HG03520 (cell line): ENCODE measurements around the gene CD1B.
"Not testable (repeated sequence)": the region's sequence is repeated elsewhere in the genome, so short reads cannot be mapped to it uniquely, and the experiment has no call there.

Source experiments
- ATAC-seq: cut with Tn5 transposase; IDR thresholded peaks from one replicate; pipeline ENCODE4 v1.9.1; 2021; ENCODE audit warnings: mild to moderate bottlenecking, moderate library complexity; ENCODE audit not compliant: unreplicated experiment

Gene CD1B

DNA sequence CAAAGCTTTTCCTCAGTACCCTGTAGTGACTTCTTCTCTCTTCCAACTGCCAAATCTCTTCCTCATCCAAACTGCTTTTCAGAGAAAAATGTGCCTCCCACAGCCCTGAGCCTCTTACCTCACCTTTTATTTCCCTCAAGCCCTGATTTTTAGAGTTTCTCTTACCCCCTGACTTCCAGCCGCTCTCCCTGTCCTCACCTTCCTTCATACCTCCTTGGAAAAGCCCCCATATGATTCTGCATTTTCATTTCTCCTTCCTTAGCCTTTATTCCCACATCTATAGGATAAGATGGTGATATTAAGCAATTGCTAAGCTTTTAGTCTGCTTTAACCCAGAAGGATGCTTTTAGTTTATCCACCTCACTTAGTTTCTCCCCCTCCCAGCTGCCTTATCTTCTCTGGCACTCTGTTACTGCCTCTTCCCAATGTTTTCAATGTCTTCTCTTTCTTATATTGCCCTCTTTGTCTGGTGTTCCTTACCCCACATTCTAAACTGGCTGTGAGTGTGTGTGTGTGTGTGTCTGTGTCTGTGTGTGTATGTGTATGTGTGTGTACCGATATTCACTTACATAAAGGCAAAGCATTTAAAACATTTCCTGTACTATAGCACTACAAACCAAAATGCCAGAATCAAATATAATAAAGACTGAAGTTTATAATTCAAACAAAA is at the start of gene CD1B:
TSS of gene CD1B (minus strand) at position 51 of the 670 bp plus-strand sequence. CDS start 108 bp downstream, outside the sequence.
- ATAC-seq: no peak

DNA sequence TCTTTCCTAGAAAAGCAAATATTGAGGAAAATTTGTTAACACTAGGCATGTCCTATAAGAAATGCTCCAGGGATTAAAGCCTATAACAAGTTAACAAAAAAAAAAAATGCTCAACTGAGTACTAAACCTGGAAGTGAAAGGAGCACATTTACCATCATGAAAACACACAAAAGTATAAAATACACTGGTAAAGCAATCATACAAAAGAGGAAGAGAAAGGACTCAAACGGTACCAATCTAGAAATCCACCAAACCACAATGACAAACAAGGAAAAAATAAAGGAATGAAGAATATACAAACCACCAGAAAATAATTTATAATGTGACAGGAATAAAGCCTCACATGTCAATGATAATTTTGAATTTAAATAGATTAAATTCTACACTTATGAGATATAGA is 43.5 kb upstream of the CD1B start:
- ATAC-seq: no peak

DNA sequence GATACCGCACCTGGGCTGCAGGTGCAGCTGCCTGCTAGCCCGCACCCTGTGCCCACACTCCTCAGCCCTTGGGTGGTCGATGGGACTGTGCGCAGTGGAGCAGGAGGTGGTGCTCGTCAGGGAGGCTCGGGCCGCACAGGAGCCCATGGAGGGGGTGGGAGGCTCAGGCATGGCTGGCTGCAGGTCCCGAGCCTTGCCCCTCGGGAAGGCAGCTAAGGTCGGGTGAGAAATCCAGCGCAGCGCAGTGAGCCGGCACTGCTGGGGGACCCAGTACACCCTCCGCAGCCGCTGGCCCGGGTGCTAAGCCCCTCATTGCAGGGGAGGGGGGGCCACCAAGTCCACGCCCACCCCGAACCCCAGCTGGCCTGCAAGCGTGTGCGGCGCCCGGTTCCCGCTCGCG is 42.8 kb upstream of the CD1B start:
- ATAC-seq: not testable (repeated sequence)

GRCh38 chr1:158371188-158371953 is 40.0 kb upstream of the CD1B start:
- ATAC-seq: peak; percentile 94

DNA sequence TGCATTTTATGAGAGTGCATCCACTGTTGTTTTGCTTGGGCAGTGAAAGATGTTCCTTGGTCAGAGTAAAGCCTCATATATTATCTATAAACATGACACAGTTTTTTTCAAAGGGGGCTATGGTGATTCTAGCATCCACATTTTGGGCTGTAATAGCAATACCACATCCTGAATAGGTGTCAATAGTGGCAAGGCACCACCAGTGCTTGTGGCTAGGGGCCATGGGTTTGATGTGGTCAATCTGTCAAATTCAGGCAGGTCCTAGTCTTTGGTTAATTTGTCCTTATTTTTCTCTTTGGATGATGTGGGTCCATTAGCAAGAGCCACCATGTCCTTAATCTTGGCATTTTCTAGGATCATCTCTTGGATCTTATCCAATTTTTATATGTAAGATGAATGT is 35.5 kb upstream of the CD1B start:
- no peak for ATAC-seq

DNA sequence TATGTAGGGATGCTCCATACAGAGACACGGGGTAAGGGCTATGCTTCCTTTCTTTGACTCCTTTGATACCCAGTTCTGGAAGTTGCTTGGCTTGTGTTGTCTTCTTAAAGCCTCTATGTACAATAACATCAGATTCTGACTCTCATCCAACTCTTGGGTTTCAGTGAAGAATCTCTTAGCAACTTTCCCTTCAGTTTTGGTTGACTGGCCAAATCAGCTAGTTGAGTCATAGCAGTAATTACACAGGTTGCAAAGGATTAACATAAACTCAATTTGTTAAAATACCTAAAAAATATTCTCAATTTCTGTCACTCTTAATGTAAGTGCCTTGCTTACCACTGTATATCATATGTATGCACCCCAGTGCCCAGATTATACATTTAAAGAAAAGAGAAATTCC is 31.6 kb upstream of the CD1B start:
- no peak for ATAC-seq

- no peak for ATAC-seq
Measured at GRCh38 chr1:158362482-158362881, 31.2 kb upstream of the CD1B start.

DNA sequence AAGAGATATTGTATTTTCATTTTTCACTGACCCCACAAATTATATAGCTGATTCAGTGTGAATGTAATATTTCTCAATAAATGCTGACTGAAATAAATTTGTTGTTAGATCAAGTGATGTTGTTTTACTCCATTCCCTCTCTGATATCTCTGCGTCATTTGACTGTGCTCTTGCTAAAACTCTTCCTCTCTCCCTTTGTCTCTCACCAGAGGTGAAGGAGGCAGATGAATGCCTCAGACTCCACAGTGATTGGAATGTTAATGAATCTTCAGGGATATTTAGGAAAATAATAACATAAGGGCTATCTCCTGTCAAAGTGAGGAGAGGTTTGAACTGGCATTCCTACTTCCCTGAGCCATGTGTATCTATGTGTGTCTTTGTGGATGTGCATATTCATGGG is 26.1 kb upstream of the CD1B start:
- ATAC-seq: no peak

DNA sequence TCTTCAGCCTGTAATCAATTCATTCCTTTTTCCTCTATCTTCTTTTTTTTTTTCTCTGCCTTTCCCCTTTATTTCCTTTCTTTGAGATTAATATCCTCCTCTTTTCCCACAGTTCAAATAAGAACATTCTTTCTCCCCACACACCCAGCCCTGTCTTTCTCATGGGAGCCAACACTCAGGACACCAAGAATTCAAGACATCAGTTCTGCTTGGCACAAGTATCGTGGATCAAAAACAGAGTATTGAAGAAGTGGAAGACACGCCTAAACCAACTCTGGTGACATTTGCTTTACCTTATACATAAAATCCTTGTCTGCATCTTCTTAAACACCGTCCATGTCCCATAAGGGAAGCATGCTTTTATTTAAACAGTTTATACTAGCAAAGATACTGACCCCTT is 25.3 kb upstream of the CD1B start:
- no peak for ATAC-seq

- ATAC-seq: no peak
Measured at GRCh38 chr1:158355773-158356285, 24.5 kb upstream of the CD1B start.

DNA sequence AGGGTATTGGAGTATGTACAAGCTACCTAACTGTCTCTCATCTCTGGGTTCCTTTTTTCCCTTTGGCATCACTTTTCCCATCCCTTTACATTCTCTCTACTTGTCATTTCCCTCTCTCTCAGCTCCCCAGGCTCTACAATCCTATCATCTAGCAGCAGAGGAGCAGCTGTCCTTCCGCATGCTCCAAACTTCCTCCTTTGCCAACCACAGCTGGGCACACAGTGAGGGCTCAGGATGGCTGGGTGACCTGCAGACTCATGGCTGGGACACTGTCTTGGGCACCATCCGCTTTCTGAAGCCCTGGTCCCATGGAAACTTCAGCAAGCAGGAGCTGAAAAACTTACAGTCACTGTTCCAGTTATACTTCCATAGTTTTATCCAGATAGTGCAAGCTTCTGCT is 22.9 kb upstream of the CD1B start:
- no peak for ATAC-seq

DNA sequence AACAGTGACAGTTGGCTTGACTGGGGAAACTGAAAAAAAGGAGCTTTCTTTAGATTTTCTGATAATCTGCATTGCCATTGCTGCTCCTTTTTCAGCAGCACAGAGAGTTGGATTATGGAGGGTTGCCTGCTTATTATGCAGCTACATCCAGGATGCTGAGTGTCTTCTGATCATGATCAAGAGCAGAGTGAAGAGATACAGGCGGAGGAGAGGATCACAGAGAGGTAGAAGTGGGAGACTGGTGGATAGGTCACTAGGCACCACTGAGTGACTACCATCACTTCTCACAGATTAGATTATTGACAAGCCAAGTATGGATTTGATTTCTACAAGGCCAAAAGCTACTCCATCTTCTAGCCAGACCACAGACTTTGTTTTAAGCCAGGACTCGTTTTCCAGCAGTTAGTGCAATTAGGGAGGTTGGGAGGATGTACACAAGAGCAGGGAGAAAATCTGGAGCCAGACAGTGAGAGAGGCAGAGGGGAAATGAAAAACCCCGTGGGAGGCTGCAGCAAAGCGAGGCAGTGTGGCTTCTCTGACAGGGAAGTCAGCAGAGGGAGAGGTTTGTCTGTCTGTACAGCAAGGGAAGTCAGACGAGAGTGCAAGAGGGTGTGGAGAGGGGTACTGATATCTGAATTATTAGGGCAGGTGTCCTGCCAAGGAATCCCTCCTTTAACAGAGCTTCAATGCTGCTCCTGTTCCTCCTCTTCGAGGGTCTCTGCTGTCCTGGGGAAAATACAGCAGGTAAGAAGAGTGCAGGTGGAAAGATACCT is 22.2 kb upstream of the CD1B start, which contains the start of gene CD1E:
TSS of gene CD1E (plus strand) at position 592 of the 773 bp plus-strand sequence. CDS start at position 687, 95 bp downstream.
- ATAC-seq: no peak

DNA sequence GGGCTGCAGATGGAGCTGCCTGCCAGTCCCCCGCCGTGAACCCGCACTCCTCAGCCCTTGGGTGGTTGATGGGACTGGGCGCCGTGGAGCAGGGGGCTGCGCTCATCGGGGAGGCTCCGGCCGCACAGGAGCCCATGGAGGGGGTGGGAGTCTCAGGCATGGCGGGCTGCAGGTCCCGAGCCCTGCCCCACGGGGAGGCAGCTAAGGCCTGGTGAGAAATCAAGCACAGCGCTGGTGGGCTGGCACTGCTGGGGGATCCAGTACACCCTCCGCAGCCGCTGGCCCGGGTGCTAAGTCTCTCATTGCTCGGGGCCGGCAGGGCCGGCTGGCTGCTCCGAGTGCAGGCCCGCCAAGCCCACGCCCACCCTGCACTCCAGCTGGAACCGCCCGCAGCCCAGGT is 17.6 kb upstream of the CD1B start:
- ATAC-seq: not testable (repeated sequence)

DNA sequence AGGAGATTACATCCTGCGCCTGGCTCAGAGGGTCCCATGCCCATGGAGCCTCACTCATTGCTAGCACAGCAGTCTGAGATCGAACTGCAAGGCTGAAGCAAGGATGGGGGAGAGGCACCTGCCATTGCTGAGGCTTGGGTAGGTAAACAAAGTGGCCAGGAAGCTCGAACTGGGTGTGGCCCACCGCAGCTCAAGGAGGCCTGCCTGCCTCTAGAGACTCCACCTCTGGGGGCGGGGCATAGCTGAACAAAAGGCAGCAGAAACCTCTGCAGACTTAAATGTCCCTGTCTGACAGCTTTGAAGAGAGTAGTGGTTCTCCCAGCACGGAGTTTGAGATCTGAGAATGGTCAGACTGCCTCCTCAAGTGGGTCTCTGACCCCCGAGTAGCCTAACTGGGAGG is 5.1 kb upstream of the CD1B start:
- not testable (repeated sequence) for ATAC-seq

DNA sequence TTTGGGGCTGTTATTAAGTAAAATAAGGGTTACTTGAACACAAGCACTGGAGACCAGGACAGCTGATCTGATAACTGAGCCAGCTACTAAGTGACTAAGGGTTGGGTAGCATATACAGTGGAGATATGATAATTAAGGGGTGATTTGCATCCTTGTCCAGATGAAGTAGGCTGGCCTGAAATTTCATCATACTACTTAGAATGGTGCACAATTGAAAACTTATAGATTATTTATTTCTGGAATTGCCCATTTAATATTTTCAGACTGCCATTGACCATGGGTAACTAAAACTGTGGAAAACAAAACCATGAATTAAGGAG is 3.8 kb upstream of the CD1B start:
- ATAC-seq: no peak

GRCh38 chr1:158334526-158335212 is 3.3 kb upstream of the CD1B start:
- no peak for ATAC-seq

- ATAC-seq: no peak
Measured at GRCh38 chr1:158333405-158334155, 2.2 kb upstream of the CD1B start.

GRCh38 chr1:158331106-158331425 is 265 bp downstream of the CD1B start:
- no peak for ATAC-seq

- no peak for ATAC-seq
Measured at GRCh38 chr1:158330391-158331105, 783 bp downstream of the CD1B start.

DNA sequence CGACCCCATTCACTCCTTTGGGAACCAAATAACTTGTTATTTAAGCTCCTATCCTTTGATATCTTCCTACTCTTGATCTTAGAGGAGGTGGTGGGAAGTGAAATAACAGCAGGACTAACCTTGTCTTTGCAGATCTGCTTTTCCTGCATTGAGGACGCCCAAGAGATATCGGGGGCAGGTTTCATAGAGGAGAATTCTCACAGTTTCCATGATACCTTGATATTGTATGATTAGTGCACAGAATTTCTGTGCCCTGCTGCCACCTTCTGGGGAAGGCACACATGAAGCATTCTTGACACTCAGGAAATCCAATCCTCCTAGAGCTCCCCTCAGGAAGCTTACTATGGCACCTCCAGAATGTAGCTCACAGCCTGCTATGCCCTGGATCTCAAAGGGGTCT is 1.6 kb downstream of the CD1B start:
- ATAC-seq: no peak
